ENCODE data around the gene SLC25A23.
A peak's percentile ranks its signal among the peaks of the same experiment; 100 is the strongest.

Gene SLC25A23

GRCh38 chr19:6425732-6426620 is 33.6 kb downstream of the SLC25A23 start:
- H3K27me3 ChIP-seq (ENCODE audit: insufficient read depth, low read length), result peaks cover 12% of the 10 kb centered on the region
- peaks cover 24% of the 10 kb centered on the region for H3K36me3 ChIP-seq (ENCODE audit: insufficient read depth, low read depth, low read length)
- H3K9ac ChIP-seq (ENCODE audit: low read depth, low read length), result peak overlapping the region; percentile 44; the same call in 1 of the 2 replicates
- no peak overlapping the region for H3K27ac ChIP-seq (ENCODE audit: low read length)
- H3K9me3 ChIP-seq (ENCODE audit: insufficient read depth, low read depth, low read length), result peaks cover 6% of the 10 kb centered on the region; the same call in 1 of the 2 replicates
- H3K4me3 ChIP-seq (ENCODE audit: low read length), result peak overlapping the region; percentile 35; the same call in 1 of the 2 replicates
- 0 out of 2 replicates have a peak, but pooled peaks cover 2% of the 10 kb centered on the region for H3K4me1 ChIP-seq (ENCODE audit: insufficient read depth, low read length)

- peaks cover 32% of the 10 kb centered on the region for H3K36me3 ChIP-seq (ENCODE audit: insufficient read depth, low read depth, low read length)
- 0 out of 2 replicates have a peak, but pooled peaks cover 2% of the 10 kb centered on the region for H3K4me1 ChIP-seq (ENCODE audit: insufficient read depth, low read length)
- H3K9ac ChIP-seq (ENCODE audit: low read depth, low read length), result peak overlapping the region; percentile 44; the same call in 1 of the 2 replicates
- peaks cover 6% of the 10 kb centered on the region; the same call in 1 of the 2 replicates for H3K9me3 ChIP-seq (ENCODE audit: insufficient read depth, low read depth, low read length)
- H3K4me3 ChIP-seq (ENCODE audit: low read length), result 0 out of 2 replicates have a peak overlapping the region, but pooled peaks have one; percentile 35
- no peak overlapping the region for H3K27ac ChIP-seq (ENCODE audit: low read length)
- H3K27me3 ChIP-seq (ENCODE audit: insufficient read depth, low read length), result peaks cover 11% of the 10 kb centered on the region
These were observed 34.5 kb downstream of the SLC25A23 start for GRCh38 chr19:6424939-6425731.

- H3K4me1 ChIP-seq (ENCODE audit: insufficient read depth, low read length), result 0 out of 2 replicates have a peak, but pooled peaks cover 2% of the 10 kb centered on the region
- H3K36me3 ChIP-seq (ENCODE audit: insufficient read depth, low read depth, low read length), result peaks cover 40% of the 10 kb centered on the region
- peak within 1 kb of the TSS; percentile 1 for H3K27ac ChIP-seq (ENCODE audit: low read length)
- H3K9ac ChIP-seq (ENCODE audit: low read depth, low read length), result peak within 1 kb of the TSS; percentile 95
- peak within 1 kb of the TSS; percentile 100 for H3K4me3 ChIP-seq (ENCODE audit: low read length)
- H3K27me3 ChIP-seq (ENCODE audit: insufficient read depth, low read length), result peaks cover 3% of the 10 kb centered on the region
- H3K9me3 ChIP-seq (ENCODE audit: insufficient read depth, low read depth, low read length), result peaks cover 6% of the 10 kb centered on the region; the same call in 1 of the 2 replicates
These were observed 35.2 kb downstream of the SLC25A23 start, which contains the start of gene KHSRP for GRCh38 chr19:6424195-6424938. KHSRP (minus strand) TSS chr19:6424811; CDS start chr19:6424701, 110 bp downstream.

GRCh38 chr19:6423499-6424194 is 35.9 kb downstream of the SLC25A23 start:
- Histone ChIP-seq H3K4me1 (ENCODE audit: insufficient read depth, low read length) (0 out of 2 replicates have a peak, but pooled peaks cover 2% of the 10 kb centered on the region), H3K4me3 (ENCODE audit: low read length) (peak overlapping the region; percentile 100), H3K27ac (ENCODE audit: low read length) (peak overlapping the region; percentile 1), H3K9ac (ENCODE audit: low read depth, low read length) (peak overlapping the region; percentile 95), H3K36me3 (ENCODE audit: insufficient read depth, low read depth, low read length) (peaks cover 47% of the 10 kb centered on the region), H3K9me3 (ENCODE audit: insufficient read depth, low read depth, low read length) (peaks cover 6% of the 10 kb centered on the region; the same call in 1 of the 2 replicates), H3K27me3 (ENCODE audit: insufficient read depth, low read length) (no peaks in the 10 kb centered on the region)

- Histone ChIP-seq H3K27me3 (ENCODE audit: insufficient read depth, low read length) (no peaks in the 10 kb centered on the region), H3K9me3 (ENCODE audit: insufficient read depth, low read depth, low read length) (peaks cover 6% of the 10 kb centered on the region; the same call in 1 of the 2 replicates), H3K36me3 (ENCODE audit: insufficient read depth, low read depth, low read length) (peaks cover 70% of the 10 kb centered on the region), H3K4me1 (ENCODE audit: insufficient read depth, low read length) (0 out of 2 replicates have a peak, but pooled peaks cover 2% of the 10 kb centered on the region), H3K9ac (ENCODE audit: low read depth, low read length) (no peak overlapping the region), H3K4me3 (ENCODE audit: low read length) (no peak overlapping the region), H3K27ac (ENCODE audit: low read length) (no peak overlapping the region)
These were observed 38.2 kb downstream of the SLC25A23 start for GRCh38 chr19:6421075-6422014.

- H3K4me1 ChIP-seq (ENCODE audit: insufficient read depth, low read length), result 0 out of 2 replicates have a peak, but pooled peaks cover 2% of the 10 kb centered on the region
These were observed 41.0 kb downstream of the SLC25A23 start for GRCh38 chr19:6418562-6418932.

GRCh38 chr19:6417713-6418561 is 41.7 kb downstream of the SLC25A23 start:
- H3K9me3 ChIP-seq (ENCODE audit: insufficient read depth, low read depth, low read length), result no peaks in the 10 kb centered on the region
- H3K4me3 ChIP-seq (ENCODE audit: low read length), result no peak overlapping the region
- no peaks in the 10 kb centered on the region for H3K27me3 ChIP-seq (ENCODE audit: insufficient read depth, low read length)
- H3K4me1 ChIP-seq (ENCODE audit: insufficient read depth, low read length), result 0 out of 2 replicates have a peak, but pooled peaks cover 2% of the 10 kb centered on the region
- H3K36me3 ChIP-seq (ENCODE audit: insufficient read depth, low read depth, low read length), result peaks cover 94% of the 10 kb centered on the region
- no peak overlapping the region for H3K9ac ChIP-seq (ENCODE audit: low read depth, low read length)
- H3K27ac ChIP-seq (ENCODE audit: low read length), result no peak overlapping the region

More at GRCh38 chr19:6418562-6418932, 41.0 kb downstream of the SLC25A23 start:
- H3K27ac ChIP-seq (ENCODE audit: low read length), result no peak overlapping the region
- no peaks in the 10 kb centered on the region for H3K9me3 ChIP-seq (ENCODE audit: insufficient read depth, low read depth, low read length)
- no peak overlapping the region for H3K9ac ChIP-seq (ENCODE audit: low read depth, low read length)
- H3K4me3 ChIP-seq (ENCODE audit: low read length), result no peak overlapping the region
- H3K36me3 ChIP-seq (ENCODE audit: insufficient read depth, low read depth, low read length), result peaks cover 94% of the 10 kb centered on the region
- H3K27me3 ChIP-seq (ENCODE audit: insufficient read depth, low read length), result no peaks in the 10 kb centered on the region

- H3K9ac ChIP-seq (ENCODE audit: low read depth, low read length), result no peak overlapping the region
- H3K36me3 ChIP-seq (ENCODE audit: insufficient read depth, low read depth, low read length), result peaks cover 83% of the 10 kb centered on the region
These were observed 42.8 kb downstream of the SLC25A23 start for GRCh38 chr19:6416658-6417405.

More at GRCh38 chr19:6416658-6417405, 42.8 kb downstream of the SLC25A23 start:
- no peaks in the 10 kb centered on the region for H3K9me3 ChIP-seq (ENCODE audit: insufficient read depth, low read depth, low read length)
- no peak overlapping the region for H3K4me3 ChIP-seq (ENCODE audit: low read length)
- no peaks in the 10 kb centered on the region for H3K4me1 ChIP-seq (ENCODE audit: insufficient read depth, low read length)
- H3K27me3 ChIP-seq (ENCODE audit: insufficient read depth, low read length), result no peaks in the 10 kb centered on the region
- H3K27ac ChIP-seq (ENCODE audit: low read length), result no peak overlapping the region

Measured in iPS-20b (cell line).